Lung (tissue), 12 donors: Measurements from ENCODE around the gene THAP3. TPM values are rescaled to one million over a fixed set of nuclear protein-coding genes. Genes with fewer than 3 reads are reported as not detected.
A peak's percentile ranks its signal among the peaks of the same experiment; 100 is the strongest.

Experiments used
- ATAC-seq: fragments of 200-7000 bp; cut with Tn5 transposase; one replicate; pipeline ENCODE4 v1.9.1; 2020; ENCODE audit warnings: moderate number of reproducible peaks; ENCODE audit not compliant: insufficient read depth, low FRiP score
- DNase-seq, 3 donors: peaks; one replicate each; pipeline ENCODE4 v3.0.0-alpha.2; 2013 to 2017
- H3K27ac ChIP-seq, 2 donors: one replicate each; pipeline ENCODE4 v1.5.1; 2013; ENCODE audit warnings: mild to moderate bottlenecking in 2 of 2, moderate library complexity in 2 of 2, control low read depth in 1 of 2, inconsistent platforms in 1 of 2, low read depth in 1 of 2, low read length in 1 of 2
- H3K27me3 ChIP-seq, 3 donors: one replicate each; pipeline ENCODE4 v1.5.1; 2013; ENCODE audit warnings: low read length in 2 of 3; ENCODE audit not compliant: control insufficient read depth in 3 of 3, insufficient read depth in 3 of 3
- H3K36me3 ChIP-seq, 4 donors: one replicate each; pipeline ENCODE4 v1.5.1; 2013; ENCODE audit warnings: low read length in 4 of 4, mild to moderate bottlenecking in 1 of 4, moderate library complexity in 1 of 4; ENCODE audit not compliant: control insufficient read depth in 4 of 4, insufficient read depth in 4 of 4
- H3K4me1 ChIP-seq, 5 donors: one replicate each; pipeline ENCODE4 v1.5.1; 2013; ENCODE audit warnings: low read length in 5 of 5, mild to moderate bottlenecking in 2 of 5, moderate library complexity in 1 of 5; ENCODE audit not compliant: control insufficient read depth in 5 of 5, insufficient read depth in 5 of 5
- H3K4me3 ChIP-seq: one replicate; pipeline ENCODE4 v1.5.1; 2013; ENCODE audit warnings: mild to moderate bottlenecking, control low read depth, moderate library complexity
- H3K9ac ChIP-seq, 2 donors: one replicate each; pipeline ENCODE4 v1.5.1; 2013; ENCODE audit warnings: low read length in 2 of 2, control low read depth in 1 of 2; ENCODE audit not compliant: insufficient read depth in 1 of 2
- H3K9me3 ChIP-seq, 4 donors: one replicate each; pipeline ENCODE4 v1.5.1; 2013; ENCODE audit warnings: low read length in 3 of 4, mild to moderate bottlenecking in 1 of 4, moderate library complexity in 1 of 4; ENCODE audit not compliant: control insufficient read depth in 4 of 4, insufficient read depth in 3 of 4
- CTCF ChIP-seq: IDR thresholded peaks from 2 replicates; pipeline ENCODE4 v1.5.1; 2012; ENCODE audit warnings: mild to moderate bottlenecking; ENCODE audit errors: control extremely low read depth, extremely low read depth
- WGBS, 2 donors: extraction: QIAGEN DNeasy Blood & Tissue Kit; methylation state at CpG; one replicate each; pipeline ENCODE4 v1.1.7; 2013; 5-methylcytosine and 5-hydroxymethylcytosine counted together
- polyA plus RNA-seq, 2 donors: library from polyadenylated mRNA; stranded (reverse); fragments of 200-250 nt; gene quantifications; one replicate each; pipeline ENCODE4 v1.2.1, GENCODE V29; 2013
- total RNA-seq, 2 donors: library from RNA; depleted of rRNA in 1 of 2; stranded (reverse); fragments of >200 nt in 1 of 2; gene quantifications; one replicate each; pipeline ENCODE4 v1.2.1, GENCODE V29; 2014 to 2021
- donor health status: control.
- donor health status: control.
- donor health status: Bipolar disorder and iron deficiency.
- donor health status: healthy.
- donor health status: DM: yes; HTN: yes; CAD: no.

THAP3 gene
- total and polyA plus RNA-seq, 4 donors: 12.6 to 26.5 (median 20.8) TPM

- TF ChIP-seq CTCF: no peak
- no peak overlapping the region for H3K4me3 ChIP-seq
- H3K27ac ChIP-seq: no peak overlapping the region
- ATAC-seq: no peak
- peaks cover 0 to 60% (median 28%) of the 10 kb centered on the region in 4 donors for H3K36me3 ChIP-seq
- 72 to 74% methylated on average over 7 of the region's 7 CpGs for WGBS, 2 donors
- peaks cover 0 to 9% (median 7%) of the 10 kb centered on the region in 5 donors for H3K4me1 ChIP-seq
- no peaks in the 10 kb centered on the region for H3K27me3 ChIP-seq
- H3K9me3 ChIP-seq: no peaks in the 10 kb centered on the region
- no peak overlapping the region for H3K9ac ChIP-seq
- no peak for DNase-seq
Observed at GRCh38 chr1:6596351-6596750, 28.3 kb upstream of the THAP3 start.

GRCh38 chr1:6596886-6597776, 27.5 kb upstream of the THAP3 start:
- Histone ChIP-seq H3K27ac (peak overlapping the region in 1 of 2 donors; percentile 30), H3K36me3 (peaks cover 0 to 55% (median 27%) of the 10 kb centered on the region in 4 donors), H3K9me3 (no peaks in the 10 kb centered on the region), H3K27me3 (no peaks in the 10 kb centered on the region), H3K4me3 (no peak overlapping the region), H3K9ac (no peak overlapping the region), H3K4me1 (peaks cover 0 to 9% (median 7%) of the 10 kb centered on the region in 5 donors)
- no peak for DNase-seq
- no peak for ATAC-seq
- no peak for TF ChIP-seq CTCF
- 90 to 93% methylated on average over 15 of the region's 15 CpGs for WGBS, 2 donors

GRCh38 chr1:6597777-6598131, 26.9 kb upstream of the THAP3 start:
- 93 to 97% methylated on average over 6 of the region's 6 CpGs for WGBS, 2 donors
- no peak for DNase-seq
- Histone ChIP-seq H3K4me1 (peaks cover 0 to 9% (median 7%) of the 10 kb centered on the region in 5 donors), H3K27me3 (no peaks in the 10 kb centered on the region), H3K36me3 (peaks cover 0 to 51% (median 27%) of the 10 kb centered on the region in 4 donors), H3K27ac (peak overlapping the region in 1 of 2 donors; percentile 30), H3K4me3 (no peak overlapping the region), H3K9ac (no peak overlapping the region), H3K9me3 (no peaks in the 10 kb centered on the region)
- no peak for ATAC-seq
- no peak for TF ChIP-seq CTCF
